ENCODE results near the gene AFF1. TPM values are rescaled to one million over a fixed set of nuclear protein-coding genes. Genes with fewer than 3 reads are reported as not detected.

Gene AFF1
- total RNA-seq, 1 donor from 2014 or later: 99.9 TPM

DNA sequence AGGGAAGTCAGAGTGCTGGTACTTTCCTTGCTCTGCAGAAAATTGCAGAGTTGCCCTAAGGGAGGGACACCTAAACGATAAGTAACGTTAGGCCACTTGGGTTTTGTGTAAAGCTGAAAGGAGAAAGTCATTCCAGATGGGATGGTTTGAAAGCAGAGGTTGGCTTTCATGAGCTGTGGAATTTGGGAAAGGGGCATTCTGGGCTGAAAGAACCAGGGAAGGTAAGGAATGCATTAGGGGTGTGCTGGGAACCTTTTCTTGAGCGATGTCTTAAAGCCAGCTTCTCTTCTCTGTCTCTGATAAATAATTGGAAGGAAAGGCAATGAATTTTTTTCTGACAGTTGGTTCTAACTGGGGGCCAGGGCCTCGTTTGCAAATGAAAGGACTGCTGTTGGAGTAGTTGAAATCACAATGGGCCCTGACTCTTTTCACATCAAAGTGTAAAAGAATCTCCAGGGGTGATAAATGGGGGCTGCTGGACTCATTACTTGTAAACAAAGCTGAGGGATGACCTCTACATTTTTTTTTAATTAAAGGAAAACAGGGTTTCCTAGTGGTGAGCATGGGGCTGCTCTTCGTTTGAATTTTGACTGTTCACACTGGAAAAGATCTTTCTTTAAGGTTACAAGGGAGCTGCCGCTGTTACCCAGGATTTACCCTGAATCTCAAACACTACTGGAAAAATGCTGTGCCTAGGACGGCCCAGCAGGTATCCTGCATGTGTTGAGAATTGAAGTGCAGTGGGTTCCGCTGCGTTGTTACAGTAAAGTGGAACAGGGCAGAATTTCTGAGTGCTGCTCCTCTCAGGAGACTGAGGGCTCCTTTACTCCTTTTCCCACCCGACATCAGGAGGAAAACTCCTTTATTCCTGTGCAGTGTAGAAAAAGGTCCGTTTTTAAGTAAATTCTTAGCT lies 25.0 kb downstream of the AFF1 start:
- Histone ChIP-seq H3K27me3 (no peaks in the 10 kb centered on the region), H3K9me3 (no peaks in the 10 kb centered on the region), H3K4me3 (no peak overlapping the region), H3K4me1 (peaks cover 39% of the 10 kb centered on the region), H3K27ac (peak overlapping the region; percentile 43), H3K36me3 (no peaks in the 10 kb centered on the region)
- TF ChIP-seq, protein P1, sequence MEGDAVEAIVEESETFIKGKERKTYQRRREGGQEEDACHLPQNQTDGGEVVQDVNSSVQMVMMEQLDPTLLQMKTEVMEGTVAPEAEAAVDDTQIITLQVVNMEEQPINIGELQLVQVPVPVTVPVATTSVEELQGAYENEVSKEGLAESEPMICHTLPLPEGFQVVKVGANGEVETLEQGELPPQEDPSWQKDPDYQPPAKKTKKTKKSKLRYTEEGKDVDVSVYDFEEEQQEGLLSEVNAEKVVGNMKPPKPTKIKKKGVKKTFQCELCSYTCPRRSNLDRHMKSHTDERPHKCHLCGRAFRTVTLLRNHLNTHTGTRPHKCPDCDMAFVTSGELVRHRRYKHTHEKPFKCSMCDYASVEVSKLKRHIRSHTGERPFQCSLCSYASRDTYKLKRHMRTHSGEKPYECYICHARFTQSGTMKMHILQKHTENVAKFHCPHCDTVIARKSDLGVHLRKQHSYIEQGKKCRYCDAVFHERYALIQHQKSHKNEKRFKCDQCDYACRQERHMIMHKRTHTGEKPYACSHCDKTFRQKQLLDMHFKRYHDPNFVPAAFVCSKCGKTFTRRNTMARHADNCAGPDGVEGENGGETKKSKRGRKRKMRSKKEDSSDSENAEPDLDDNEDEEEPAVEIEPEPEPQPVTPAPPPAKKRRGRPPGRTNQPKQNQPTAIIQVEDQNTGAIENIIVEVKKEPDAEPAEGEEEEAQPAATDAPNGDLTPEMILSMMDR (IDR thresholded peaks at IDR 0.05): no peak
- no peak for TF ChIP-seq POLR2AphosphoS5 (IDR thresholded peaks at IDR 0.05; ENCODE audit: insufficient read depth in 1 of 2, low read depth in 1 of 2)
- no peak for TF ChIP-seq POLR2A (IDR thresholded peaks at IDR 0.05)
- DNase-seq (ENCODE audit: extremely low spot score in 2 of 2): no peak
- intact Hi-C loops (cut with DNase I): no loop called here

GRCh38 chr4:86960557-86960961 lies 25.7 kb downstream of the AFF1 start:
- no peaks in the 10 kb centered on the region for H3K27me3 ChIP-seq
- no peak overlapping the region for H3K4me3 ChIP-seq
- H3K36me3 ChIP-seq: no peaks in the 10 kb centered on the region
- H3K4me1 ChIP-seq: peaks cover 45% of the 10 kb centered on the region
- TF ChIP-seq POLR2A (IDR thresholded peaks at IDR 0.05) (no peak), POLR2AphosphoS5 (IDR thresholded peaks at IDR 0.05; ENCODE audit: insufficient read depth in 1 of 2, low read depth in 1 of 2) (no peak)
- TF ChIP-seq, protein P1 (IDR thresholded peaks at IDR 0.05): no peak
- H3K9me3 ChIP-seq: no peaks in the 10 kb centered on the region
- H3K27ac ChIP-seq: peak overlapping the region; percentile 43
- intact Hi-C loops (cut with DNase I): no loop called here
- DNase-seq (ENCODE audit: extremely low spot score in 2 of 2): no peak

DNA sequence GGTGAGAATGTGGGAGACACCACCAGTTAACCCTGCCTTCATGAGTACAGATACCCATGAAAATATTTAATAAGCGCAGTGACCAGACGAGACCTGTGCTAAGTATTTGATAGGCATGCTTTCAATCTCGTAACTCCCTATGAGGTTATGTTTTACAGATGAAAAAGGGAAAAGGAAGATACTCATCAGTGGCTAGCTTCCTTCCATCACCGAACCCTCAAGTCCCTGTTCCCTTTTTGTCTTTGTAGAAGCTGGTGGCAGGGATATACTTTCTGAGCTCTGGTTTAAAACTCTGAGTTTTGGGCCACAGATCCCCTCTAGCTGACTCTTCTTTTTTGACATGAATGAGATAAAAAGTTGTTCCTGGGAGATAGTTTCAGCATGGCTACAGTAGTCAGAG lies 26.3 kb downstream of the AFF1 start:
- intact Hi-C loops (cut with DNase I): no loop called here
- no peaks in the 10 kb centered on the region for H3K36me3 ChIP-seq
- H3K9me3 ChIP-seq: no peaks in the 10 kb centered on the region
- H3K27me3 ChIP-seq: no peaks in the 10 kb centered on the region
- no peak for DNase-seq (ENCODE audit: extremely low spot score in 2 of 2)
- TF ChIP-seq POLR2A (IDR thresholded peaks at IDR 0.05) (no peak), POLR2AphosphoS5 (IDR thresholded peaks at IDR 0.05; ENCODE audit: insufficient read depth in 1 of 2, low read depth in 1 of 2) (no peak)
- TF ChIP-seq, protein P1 (IDR thresholded peaks at IDR 0.05): no peak
- H3K27ac ChIP-seq: peak overlapping the region; percentile 43
- H3K4me1 ChIP-seq: peaks cover 45% of the 10 kb centered on the region
- H3K4me3 ChIP-seq: no peak overlapping the region

DNA sequence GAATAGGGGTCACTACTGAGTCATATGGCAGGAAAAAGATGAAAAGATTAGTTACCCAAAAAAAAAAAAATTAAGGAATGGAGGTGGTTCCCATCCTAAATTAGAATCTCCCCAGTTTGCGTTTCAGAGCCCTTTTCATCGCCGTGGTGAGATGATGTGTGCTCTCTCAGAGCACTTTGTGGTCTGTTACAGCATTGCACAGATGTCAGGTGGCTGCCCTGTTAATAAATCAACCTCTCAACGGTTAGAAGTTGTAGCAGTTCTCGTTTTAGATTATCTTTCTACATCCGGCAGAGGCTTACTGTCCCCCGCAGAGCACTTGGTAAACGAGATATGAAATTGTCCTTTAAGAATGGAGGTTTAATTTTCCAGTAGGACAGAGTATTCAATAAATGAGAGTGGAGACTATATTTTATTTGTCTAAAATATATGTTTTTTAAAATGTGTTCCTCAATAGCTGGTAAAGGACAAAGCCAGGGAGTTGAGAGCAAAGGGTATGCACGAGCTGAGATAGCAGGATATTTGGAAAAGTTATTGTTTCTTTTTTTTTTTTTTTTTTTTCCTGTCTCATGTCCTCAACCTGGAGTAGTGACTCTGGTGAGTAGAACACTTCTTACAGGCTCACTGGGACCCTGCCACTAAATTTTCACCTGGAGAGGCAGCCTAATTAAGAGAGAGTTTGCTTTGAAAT lies 26.9 kb downstream of the AFF1 start:
- Histone ChIP-seq H3K27me3 (no peaks in the 10 kb centered on the region), H3K36me3 (no peaks in the 10 kb centered on the region), H3K9me3 (no peaks in the 10 kb centered on the region), H3K4me3 (no peak overlapping the region), H3K27ac (peak overlapping the region; percentile 43), H3K4me1 (peaks cover 43% of the 10 kb centered on the region)
- intact Hi-C loops (cut with DNase I): no loop called here
- DNase-seq (ENCODE audit: extremely low spot score in 2 of 2): no peak
- TF ChIP-seq POLR2AphosphoS5 (IDR thresholded peaks at IDR 0.05; ENCODE audit: insufficient read depth in 1 of 2, low read depth in 1 of 2) (no peak), POLR2A (IDR thresholded peaks at IDR 0.05) (no peak)
- TF ChIP-seq, protein P1 (IDR thresholded peaks at IDR 0.05): no peak
